Progenitor cell of endocrine pancreas (in vitro differentiated cells): Measurements from ENCODE around the gene ZNF107. TPM values are rescaled to one million over a fixed set of nuclear protein-coding genes. Genes with fewer than 3 reads are reported as not detected.

Experiments
- DNase-seq: peaks from one replicate; pipeline ENCODE4 v3.0.0; 2021; ENCODE audit warnings: low spot score; ENCODE audit not compliant: unreplicated experiment
- H3K27ac Mint-ChIP-seq: 2 replicates; pipeline ENCODE4 v1.8.0; 2021; ENCODE audit warnings: mild to moderate bottlenecking, moderate library complexity, mixed read lengths
- H3K27me3 Mint-ChIP-seq: 2 replicates; pipeline ENCODE4 v1.8.0; 2021; ENCODE audit warnings: mixed read lengths
- H3K36me3 Mint-ChIP-seq: 2 replicates; pipeline ENCODE4 v1.8.0; 2022; ENCODE audit warnings: mixed read lengths; ENCODE audit not compliant: insufficient read depth
- H3K4me1 Mint-ChIP-seq: 2 replicates; pipeline ENCODE4 v1.8.0; 2021; ENCODE audit warnings: low read depth, mixed read lengths
- H3K4me3 Mint-ChIP-seq: 2 replicates; pipeline ENCODE4 v1.8.0; 2021; ENCODE audit warnings: low read depth, mild to moderate bottlenecking, moderate library complexity, mixed read lengths
- H3K9me3 Mint-ChIP-seq: 2 replicates; pipeline ENCODE4 v1.8.0; 2021; ENCODE audit warnings: low read depth, mixed read lengths
- CTCF ChIP-seq: fragments of 200-600 bp; sonication (generic); IDR thresholded peaks from one replicate; pipeline ENCODE4 v1.5.0; 2021; ENCODE audit warnings: antibody characterized with exemption, mild to moderate bottlenecking; ENCODE audit not compliant: unreplicated experiment
- total RNA-seq: library from RNA; stranded (reverse); gene quantifications from 2 replicates; pipeline ENCODE4 v1.2.1, GENCODE V29; 2021

ZNF107 gene
- total RNA-seq, 1 donor from 2014 or later: 16.5 TPM

- Mint-ChIP-seq H3K4me3 (no peak overlapping the region), H3K27me3 (no peaks in the 10 kb centered on the region), H3K9me3 (peaks cover 54% of the 10 kb centered on the region), H3K27ac (no peak overlapping the region), H3K4me1 (no peaks in the 10 kb centered on the region), H3K36me3 (no peaks in the 10 kb centered on the region)
- TF ChIP-seq CTCF: no peak
- DNase-seq: no peak
These were observed 32.5 kb upstream of the ZNF107 start for GRCh38 chr7:64633401-64633800.

DNA sequence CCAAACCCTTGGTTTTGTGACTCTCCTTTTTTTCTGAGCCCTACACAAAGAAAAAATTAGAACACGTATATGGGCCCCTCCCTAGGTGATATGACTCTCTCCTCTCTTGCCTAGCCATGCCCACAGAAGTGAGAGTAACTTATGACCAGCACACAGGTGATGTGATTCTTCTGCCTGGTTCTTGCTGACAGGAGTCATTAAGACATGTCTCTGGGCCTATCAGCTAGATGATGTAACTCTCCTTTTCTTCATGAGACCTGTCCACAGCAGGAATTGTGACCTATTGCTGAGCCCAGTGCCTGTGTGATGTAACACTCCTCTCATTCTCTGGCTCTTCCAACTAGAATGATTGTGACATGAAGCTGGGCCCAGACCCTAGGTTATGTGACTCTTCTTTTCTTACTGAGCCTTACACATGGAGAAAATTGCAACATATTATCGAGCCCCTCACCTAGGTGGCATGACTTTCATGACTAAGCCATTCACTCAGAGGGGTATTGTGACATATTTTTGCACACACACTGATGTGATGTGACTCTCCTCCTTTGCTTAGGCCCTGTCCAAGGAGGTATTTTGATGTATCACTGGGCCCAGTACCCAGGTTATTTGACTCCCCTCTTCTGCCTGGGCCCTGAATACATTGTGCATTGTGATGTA is 31.4 kb upstream of the ZNF107 start:
- TF ChIP-seq CTCF: no peak
- H3K27ac Mint-ChIP-seq: no peak overlapping the region
- DNase-seq: no peak
- H3K4me1 Mint-ChIP-seq: no peaks in the 10 kb centered on the region
- H3K4me3 Mint-ChIP-seq: no peak overlapping the region
- H3K27me3 Mint-ChIP-seq: no peaks in the 10 kb centered on the region
- H3K36me3 Mint-ChIP-seq: no peaks in the 10 kb centered on the region
- H3K9me3 Mint-ChIP-seq: peaks cover 51% of the 10 kb centered on the region

DNA sequence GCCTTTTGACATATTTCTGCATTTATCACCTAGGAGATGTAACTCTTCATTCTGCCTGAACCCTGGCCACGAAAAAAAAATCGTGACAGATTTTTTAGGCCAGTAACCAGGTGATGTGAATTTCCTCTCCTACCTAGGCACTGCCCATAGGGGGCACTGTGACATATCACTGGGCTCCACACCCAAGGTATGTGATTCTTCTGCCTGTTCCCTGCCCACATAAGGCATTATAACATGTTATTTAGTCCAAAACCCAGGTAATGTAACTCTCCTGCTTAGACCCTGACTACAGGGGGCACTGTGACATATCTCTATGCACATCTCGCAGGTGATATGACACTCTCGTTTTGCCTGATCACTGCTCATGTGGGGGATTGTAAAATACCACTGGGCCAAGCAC is 29.5 kb upstream of the ZNF107 start:
- Mint-ChIP-seq H3K4me3 (no peak overlapping the region), H3K36me3 (no peaks in the 10 kb centered on the region), H3K9me3 (peaks cover 54% of the 10 kb centered on the region), H3K4me1 (no peaks in the 10 kb centered on the region), H3K27ac (no peak overlapping the region), H3K27me3 (no peaks in the 10 kb centered on the region)
- no peak for TF ChIP-seq CTCF
- no peak for DNase-seq

GRCh38 chr7:64637521-64638445 is 28.1 kb upstream of the ZNF107 start:
- Mint-ChIP-seq H3K27me3 (no peaks in the 10 kb centered on the region), H3K4me1 (no peaks in the 10 kb centered on the region), H3K4me3 (no peak overlapping the region), H3K36me3 (no peaks in the 10 kb centered on the region), H3K27ac (no peak overlapping the region), H3K9me3 (peaks cover 56% of the 10 kb centered on the region)
- no peak for DNase-seq
- no peak for TF ChIP-seq CTCF

GRCh38 chr7:64638822-64639221 is 27.1 kb upstream of the ZNF107 start:
- no peaks in the 10 kb centered on the region for H3K36me3 Mint-ChIP-seq
- peaks cover 66% of the 10 kb centered on the region for H3K9me3 Mint-ChIP-seq
- no peak overlapping the region for H3K27ac Mint-ChIP-seq
- no peak for DNase-seq
- no peaks in the 10 kb centered on the region for H3K27me3 Mint-ChIP-seq
- TF ChIP-seq CTCF: no peak
- no peak overlapping the region for H3K4me3 Mint-ChIP-seq
- no peaks in the 10 kb centered on the region for H3K4me1 Mint-ChIP-seq
